HEK293 (cell line): ENCODE measurements around the gene TECPR2.

Source experiments
- CTCF ChIP-seq: fragments of 450-650 bp; formaldehyde crosslinking; IDR thresholded peaks from 2 replicates; pipeline ENCODE4 v1.5.1; 2016; ENCODE audit warnings: missing biosample characterization, missing genetic modification characterization
- EGR2 ChIP-seq: fragments of 450-650 bp; formaldehyde crosslinking; IDR thresholded peaks from 2 replicates; pipeline ENCODE4 v1.5.1; 2016; ENCODE audit warnings: low read depth, missing biosample characterization, missing genetic modification characterization
- HOXD13 ChIP-seq: sonication (generic); formaldehyde crosslinking; IDR thresholded peaks from 2 replicates; pipeline ENCODE4 v1.8.0; 2022; ENCODE audit warnings: missing genetic modification reagents, borderline replicate concordance
- KLF1 ChIP-seq: fragments of 450-650 bp; formaldehyde crosslinking; IDR thresholded peaks from 2 replicates; pipeline ENCODE4 v1.5.1; 2016; ENCODE audit warnings: missing biosample characterization, missing genetic modification characterization
- MYNN ChIP-seq: fragments of 450-650 bp; formaldehyde crosslinking; IDR thresholded peaks from 2 replicates; pipeline ENCODE4 v1.5.1; 2016; ENCODE audit warnings: missing biosample characterization, missing genetic modification characterization, borderline replicate concordance
- OVOL3 ChIP-seq: fragments of 450-650 bp; formaldehyde crosslinking; IDR thresholded peaks from 2 replicates; pipeline ENCODE4 v1.5.1; 2016; ENCODE audit warnings: missing biosample characterization, missing genetic modification characterization
- PATZ1 ChIP-seq: fragments of 450-650 bp; formaldehyde crosslinking; IDR thresholded peaks from 2 replicates; pipeline ENCODE4 v1.5.1; 2016; ENCODE audit warnings: missing biosample characterization, missing genetic modification characterization
- SP2 ChIP-seq: fragments of 450-650 bp; formaldehyde crosslinking; IDR thresholded peaks from 2 replicates; pipeline ENCODE4 v1.5.1; 2016; ENCODE audit warnings: missing biosample characterization, missing genetic modification characterization
- ZBTB17 ChIP-seq: fragments of 450-650 bp; formaldehyde crosslinking; IDR thresholded peaks from 2 replicates; pipeline ENCODE4 v1.5.1; 2016; ENCODE audit warnings: missing biosample characterization, missing genetic modification characterization
- ZBTB7A ChIP-seq: fragments of 450-650 bp; formaldehyde crosslinking; IDR thresholded peaks from 2 replicates; pipeline ENCODE4 v1.5.1; 2016; ENCODE audit warnings: low read depth, missing biosample characterization, missing genetic modification characterization
- ZFP3 ChIP-seq: fragments of 450-650 bp; formaldehyde crosslinking; IDR thresholded peaks from 2 replicates; pipeline ENCODE4 v1.5.1; 2016; ENCODE audit warnings: low read depth, missing biosample characterization, missing genetic modification characterization
- ZFP37 ChIP-seq: fragments of 450-650 bp; formaldehyde crosslinking; IDR thresholded peaks from 2 replicates; pipeline ENCODE4 v1.5.1; 2016; ENCODE audit warnings: missing biosample characterization, missing genetic modification characterization
- ZFP69B ChIP-seq: fragments of 450-650 bp; formaldehyde crosslinking; IDR thresholded peaks from 2 replicates; pipeline ENCODE4 v1.5.1; 2016; ENCODE audit warnings: missing biosample characterization, missing genetic modification characterization
- ZNF133 ChIP-seq: fragments of 450-650 bp; formaldehyde crosslinking; IDR thresholded peaks from 2 replicates; pipeline ENCODE4 v1.5.1; 2016; ENCODE audit warnings: missing biosample characterization, missing genetic modification characterization
- ZNF138 ChIP-seq: fragments of 450-650 bp; formaldehyde crosslinking; IDR thresholded peaks from 2 replicates; pipeline ENCODE4 v1.5.1; 2016; ENCODE audit warnings: missing biosample characterization, missing genetic modification characterization, borderline replicate concordance
- ZNF157 ChIP-seq: fragments of 450-650 bp; formaldehyde crosslinking; IDR thresholded peaks from 2 replicates; pipeline ENCODE4 v1.5.1; 2016; ENCODE audit warnings: missing biosample characterization, missing genetic modification characterization
- ZNF18 ChIP-seq: fragments of 450-650 bp; formaldehyde crosslinking; IDR thresholded peaks from 2 replicates; pipeline ENCODE4 v1.5.1; 2016; ENCODE audit warnings: missing biosample characterization, missing genetic modification characterization
- ZNF214 ChIP-seq: fragments of 450-650 bp; formaldehyde crosslinking; IDR thresholded peaks from 2 replicates; pipeline ENCODE4 v1.5.1; 2017; ENCODE audit warnings: missing biosample characterization, mild to moderate bottlenecking, missing genetic modification characterization, borderline replicate concordance
- ZNF423 ChIP-seq: fragments of 450-650 bp; formaldehyde crosslinking; IDR thresholded peaks from 2 replicates; pipeline ENCODE4 v1.5.1; 2016; ENCODE audit warnings: missing biosample characterization, missing genetic modification characterization
- ZNF426 ChIP-seq: fragments of 450-650 bp; formaldehyde crosslinking; IDR thresholded peaks from 2 replicates; pipeline ENCODE4 v1.5.1; 2017; ENCODE audit warnings: missing biosample characterization, missing genetic modification characterization, mild to moderate bottlenecking, inconsistent platforms, moderate library complexity
- ZNF433 ChIP-seq: fragments of 450-650 bp; formaldehyde crosslinking; IDR thresholded peaks from 2 replicates; pipeline ENCODE4 v1.5.1; 2016; ENCODE audit warnings: missing biosample characterization, missing genetic modification characterization, low read depth
- ZNF514 ChIP-seq: fragments of 450-650 bp; formaldehyde crosslinking; IDR thresholded peaks from 2 replicates; pipeline ENCODE4 v1.5.1; 2016; ENCODE audit warnings: missing biosample characterization, missing genetic modification characterization
- ZNF530 ChIP-seq: fragments of 450-650 bp; formaldehyde crosslinking; IDR thresholded peaks from 2 replicates; pipeline ENCODE4 v1.5.1; 2016; ENCODE audit warnings: low read depth, missing biosample characterization, missing genetic modification characterization
- ZNF558 ChIP-seq: fragments of 450-650 bp; formaldehyde crosslinking; IDR thresholded peaks from 2 replicates; pipeline ENCODE4 v1.5.1; 2016; ENCODE audit warnings: missing biosample characterization, missing genetic modification characterization
- ZNF560 ChIP-seq: fragments of 450-650 bp; formaldehyde crosslinking; IDR thresholded peaks from 2 replicates; pipeline ENCODE4 v1.5.1; 2017; ENCODE audit warnings: missing biosample characterization, missing genetic modification characterization, borderline replicate concordance
- ZNF639 ChIP-seq: fragments of 450-650 bp; formaldehyde crosslinking; IDR thresholded peaks from 2 replicates; pipeline ENCODE4 v1.5.1; 2016; ENCODE audit warnings: missing biosample characterization, missing genetic modification characterization
- ZNF692 ChIP-seq: fragments of 450-650 bp; formaldehyde crosslinking; IDR thresholded peaks from 2 replicates; pipeline ENCODE4 v1.5.1; 2016; ENCODE audit warnings: missing biosample characterization, missing genetic modification characterization
- ZSCAN16 ChIP-seq: fragments of 450-650 bp; formaldehyde crosslinking; IDR thresholded peaks from 2 replicates; pipeline ENCODE4 v1.5.1; 2016; ENCODE audit warnings: missing biosample characterization, missing genetic modification characterization
- ZSCAN23 ChIP-seq: fragments of 450-650 bp; formaldehyde crosslinking; IDR thresholded peaks from 2 replicates; pipeline ENCODE4 v1.5.1; 2016; ENCODE audit warnings: missing biosample characterization, missing genetic modification characterization
- TF ChIP-seq, protein P1 (sequence below): fragments of 450-650 bp; formaldehyde crosslinking; IDR thresholded peaks from 2 replicates; pipeline ENCODE4 v1.5.1; 2016; ENCODE audit warnings: missing biosample characterization, missing genetic modification characterization

Gene TECPR2

GRCh38 chr14:102314242-102315011 is 48.3 kb upstream of the TECPR2 start (continued):
- peak; percentile 39; the same call in 1 of the 2 replicates for TF ChIP-seq ZNF639 (tag by site-specific recombination)
- peak; percentile 78 for TF ChIP-seq ZNF692 (tag by site-specific recombination)
- TF ChIP-seq ZNF530 = no peak
- TF ChIP-seq ZBTB7A (tag by site-specific recombination) = peak; percentile 64; the same call in 1 of the 2 replicates
- TF ChIP-seq ZNF423 = peak; percentile 89
- peak; percentile 69 for TF ChIP-seq EGR2 (tag by site-specific recombination)
- TF ChIP-seq, protein P1, sequence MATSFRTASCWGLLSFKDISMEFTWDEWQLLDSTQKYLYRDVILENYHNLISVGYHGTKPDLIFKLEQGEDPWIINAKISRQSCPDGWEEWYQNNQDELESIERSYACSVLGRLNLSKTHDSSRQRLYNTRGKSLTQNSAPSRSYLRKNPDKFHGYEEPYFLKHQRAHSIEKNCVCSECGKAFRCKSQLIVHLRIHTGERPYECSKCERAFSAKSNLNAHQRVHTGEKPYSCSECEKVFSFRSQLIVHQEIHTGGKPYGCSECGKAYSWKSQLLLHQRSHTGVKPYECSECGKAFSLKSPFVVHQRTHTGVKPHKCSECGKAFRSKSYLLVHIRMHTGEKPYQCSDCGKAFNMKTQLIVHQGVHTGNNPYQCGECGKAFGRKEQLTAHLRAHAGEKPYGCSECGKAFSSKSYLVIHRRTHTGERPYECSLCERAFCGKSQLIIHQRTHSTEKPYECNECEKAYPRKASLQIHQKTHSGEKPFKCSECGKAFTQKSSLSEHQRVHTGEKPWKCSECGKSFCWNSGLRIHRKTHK (tag by site-specific recombination) = no peak
- TF ChIP-seq OVOL3 (tag by site-specific recombination) = no peak
- TF ChIP-seq ZFP37 (tag by site-specific recombination) = no peak
- TF ChIP-seq ZSCAN23 (tag by site-specific recombination) = no peak
- no peak for TF ChIP-seq ZNF426 (tag by site-specific recombination)
- TF ChIP-seq ZNF138 (tag by site-specific recombination) = no peak
- TF ChIP-seq ZNF18 (tag by site-specific recombination) = peak; percentile 40; the same call in 1 of the 2 replicates
- peak; percentile 55; the same call in 1 of the 2 replicates for TF ChIP-seq ZFP69B (tag by site-specific recombination)
- no peak for TF ChIP-seq ZFP3 (tag by site-specific recombination)
- peak; percentile 99 for TF ChIP-seq CTCF (tag by site-specific recombination)
- TF ChIP-seq ZNF433 (tag by site-specific recombination) = no peak
- no peak for TF ChIP-seq ZNF133 (tag by site-specific recombination)
- TF ChIP-seq ZNF558 = no peak
- no peak for TF ChIP-seq ZNF514 (tag by site-specific recombination)
- no peak for TF ChIP-seq MYNN (tag by site-specific recombination)
- TF ChIP-seq KLF1 = 0 out of 2 replicates have a peak, but pooled peaks have one; percentile 31
- TF ChIP-seq ZSCAN16 = no peak; the same call in 1 of the 2 replicates
- TF ChIP-seq HOXD13 = no peak
- no peak for TF ChIP-seq ZNF560
- no peak for TF ChIP-seq ZNF214
- no peak for TF ChIP-seq ZNF157 (tag by site-specific recombination)
- TF ChIP-seq PATZ1 (tag by site-specific recombination) = peak; percentile 67
- peak; percentile 88 for TF ChIP-seq ZBTB17 (tag by site-specific recombination)
- TF ChIP-seq SP2 (tag by site-specific recombination) = peak; percentile 10; the same call in 1 of the 2 replicates
